GM12878 (cell line): Measurements from ENCODE around the gene MTFMT. TPM values are rescaled to one million over a fixed set of nuclear protein-coding genes. Genes with fewer than 3 reads are reported as not detected.

Experiments used
- ATAC-seq: fragments of 200-7000 bp; cut with Tn5 transposase; 3 replicates; pipeline ENCODE4 v1.9.1; 2020; ENCODE audit warnings: mild to moderate bottlenecking, moderate library complexity
- BruUV-seq: library from RNA; stranded (reverse); fragments of 400-500 nt; replicated peaks from 2 replicates; lab custom pipeline; 2021; lab: Mats Ljungman, UMichigan
- CTCF ChIA-PET: fragments of 300-600 bp; sonication (Branson Sonifier 250); formaldehyde crosslinking; extraction: SDS; loops from one replicate; lab custom pipeline; 2021; ENCODE audit warnings: inconsistent platforms; lab: Yijun Ruan, JAX
- POLR2A ChIA-PET: fragments of 350-600 bp; formaldehyde crosslinking; extraction: SDS; loops from one replicate; lab custom pipeline; 2021; ENCODE audit warnings: inconsistent platforms; lab: Charles Lee
- RAD21 ChIA-PET: fragments of 300-600 bp; sonication (Branson Sonifier 250); formaldehyde crosslinking; loops from one replicate; lab custom pipeline; 2023; ENCODE audit warnings: antibody characterized with exemption; ENCODE audit not compliant: unreplicated experiment; lab: Charles Lee
- SMC1A ChIA-PET: fragments of 300-600 bp; sonication (Branson Sonifier 250); formaldehyde crosslinking; loops from one replicate; lab custom pipeline; 2023; ENCODE audit not compliant: unreplicated experiment, uncharacterized antibody; lab: Charles Lee
- DNase-seq: peaks from one replicate; pipeline ENCODE4 v3.0.0-alpha.2; 2011; ENCODE audit warnings: low read depth, low spot score
- FAIRE-seq: peaks from 3 replicates; lab custom pipeline; 2011; peaks lifted over from hg19 to GRCh38; lab: Jason Lieb, UNC
- H2AFZ ChIP-seq: 2 replicates; pipeline ENCODE4 v1.6.0; 2011; ENCODE audit warnings: low read depth, low read length, control low read depth; ENCODE audit not compliant: control insufficient read depth
- H3K27ac ChIP-seq: 2 replicates; pipeline ENCODE4 v1.5.1; 2011; ENCODE audit warnings: control low read depth; ENCODE audit not compliant: control insufficient read depth, insufficient read depth
- H3K27me3 ChIP-seq, 2 experiments: replicated peaks in 1 of 2; 2 replicates each; pipeline versions ENCODE4 v1.6.0 to v1.6.1; 2011; ENCODE audit warnings: low read length in 1 of 2; ENCODE audit not compliant: control insufficient read depth in 2 of 2, insufficient read depth in 2 of 2
- H3K36me3 ChIP-seq, 2 experiments: 2 replicates each; pipeline ENCODE4 v1.5.1; 2011; ENCODE audit warnings: low read length in 1 of 2; ENCODE audit not compliant: control insufficient read depth in 2 of 2, insufficient read depth in 2 of 2
- H3K4me1 ChIP-seq: 2 replicates; pipeline ENCODE4 v1.6.1; 2011; ENCODE audit warnings: mild to moderate bottlenecking, low read length, moderate library complexity, mixed read lengths; ENCODE audit not compliant: control insufficient read depth, insufficient read depth
- H3K4me2 ChIP-seq: 2 replicates; pipeline ENCODE4 v1.6.0; 2011; ENCODE audit warnings: control low read depth; ENCODE audit not compliant: control insufficient read depth, insufficient read depth
- H3K4me3 ChIP-seq: fragments of 200-600 bp; sonication (generic); 2 replicates; pipeline ENCODE4 v1.5.1; 2016
- H3K79me2 ChIP-seq: 2 replicates; pipeline ENCODE4 v1.6.0; 2011; ENCODE audit warnings: low read length; ENCODE audit not compliant: control insufficient read depth, insufficient read depth
- H3K9ac ChIP-seq: 2 replicates; pipeline ENCODE4 v1.8.0; 2011; ENCODE audit warnings: low read length, control low read depth, mixed read lengths; ENCODE audit not compliant: control insufficient read depth, insufficient read depth
- H3K9me3 ChIP-seq: replicated peaks from 3 replicates; pipeline ENCODE4 v1.5.1; 2011; ENCODE audit warnings: mild to moderate bottlenecking, low read length; ENCODE audit not compliant: control insufficient read depth, insufficient read depth
- H4K20me1 ChIP-seq: 2 replicates; pipeline ENCODE4 v1.6.0; 2011; ENCODE audit not compliant: control insufficient read depth, insufficient read depth
- ATF7 ChIP-seq: fragments of 450-650 bp; IDR thresholded peaks from 2 replicates; pipeline ENCODE4 v1.6.1; 2016; ENCODE audit warnings: low read depth, mild to moderate bottlenecking
- CHD2 ChIP-seq: IDR thresholded peaks from 2 replicates; pipeline ENCODE4 v1.6.1; 2011; ENCODE audit warnings: low read depth, low read length, improper control_type of control experiment, borderline replicate concordance
- HCFC1 ChIP-seq: fragments of 150-350 bp; IDR thresholded peaks from 2 replicates; pipeline ENCODE4 v1.6.1; 2014; ENCODE audit warnings: low read length
- POLR2A ChIP-seq: IDR thresholded peaks from 2 replicates; pipeline ENCODE4 v1.6.1; 2011; ENCODE audit warnings: low read depth, mild to moderate bottlenecking, low read length
- RUNX3 ChIP-seq: IDR thresholded peaks from 2 replicates; pipeline ENCODE4 v1.6.1; 2012; ENCODE audit warnings: low read length, inconsistent platforms
- ZNF217 ChIP-seq: fragments of 450-650 bp; IDR thresholded peaks from 2 replicates; pipeline ENCODE4 v1.6.1; 2017; ENCODE audit warnings: antibody characterized with exemption, mild to moderate bottlenecking
- WGBS: methylation state at CpG from one replicate; pipeline ENCODE4 v1.1.6; 2016; ENCODE audit warnings: low lambda C conversion rate; ENCODE audit not compliant: insufficient replicate concordance, insufficient coverage; ENCODE audit errors: missing lambda C conversion rate; 5-methylcytosine and 5-hydroxymethylcytosine counted together
- in situ Hi-C: fragments of 300-500 bp; cut with MboI; formaldehyde crosslinking; loops from 9 replicates; pipeline ENCODE4 v1.14.3; 2018; ENCODE audit warnings: mixed read lengths
- intact Hi-C: fragments of 100-400 bp; cut with micrococcal nuclease; formaldehyde crosslinking; loops from one replicate; pipeline ENCODE4 v1.14.2; 2022; ENCODE audit not compliant: unreplicated experiment
- polyA plus RNA-seq, 11 experiments: library from polyadenylated mRNA; depleted of rRNA in 4 of 11; unstranded in 6 of 11; stranded (reverse) in 5 of 11; fragments of >200 nt; fragmentation: Nextera tagmentation in 4 of 11; fragmentation: Illumina TruSeq in 1 of 11; extraction: Ambion mirVana in 4 of 11; extraction: Trizol in 1 of 11; gene quantifications; 1 replicate in 1 of 11; 2 replicates in 10 of 11; pipeline versions ENCODE4 v1.2.1 to v1.2.3, GENCODE V29; 2011 to 2016; ENCODE audit warnings: inconsistent platforms in 2 of 11, missing spikeins in 2 of 11, low read depth in 1 of 11
- total RNA-seq, 4 experiments: library from RNA; depleted of rRNA in 3 of 4; stranded (reverse); fragments of >200 nt in 3 of 4; fragmentation: Illumina TruSeq in 1 of 4; extraction: Trizol in 1 of 4; gene quantifications; 2 replicates each; pipeline versions ENCODE4 v1.2.1 to v1.2.3, GENCODE V29; 2013 to 2021
- TF ChIP-seq, protein P1 (sequence below): fragments of 450-650 bp; IDR thresholded peaks from 2 replicates; pipeline ENCODE4 v1.6.1; 2014; ENCODE audit warnings: mild to moderate bottlenecking
- TF ChIP-seq, protein P2 (sequence below): fragments of 450-650 bp; IDR thresholded peaks from 2 replicates; pipeline ENCODE4 v1.6.1; 2016; ENCODE audit warnings: mild to moderate bottlenecking
- TF ChIP-seq, protein P3 (sequence below): IDR thresholded peaks from 2 replicates; pipeline ENCODE4 v1.6.1; 2011; ENCODE audit warnings: borderline replicate concordance, low read depth, mild to moderate bottlenecking, moderate library complexity, low read length; ENCODE audit not compliant: insufficient read depth, poor library complexity, severe bottlenecking

MTFMT gene
- total and polyA plus RNA-seq, 10 of the 15 experiments (the other 5 are each of a cell fraction or from before 2014, with no cell fraction given): 1.7 to 29.8 (median 17.4) TPM

DNA sequence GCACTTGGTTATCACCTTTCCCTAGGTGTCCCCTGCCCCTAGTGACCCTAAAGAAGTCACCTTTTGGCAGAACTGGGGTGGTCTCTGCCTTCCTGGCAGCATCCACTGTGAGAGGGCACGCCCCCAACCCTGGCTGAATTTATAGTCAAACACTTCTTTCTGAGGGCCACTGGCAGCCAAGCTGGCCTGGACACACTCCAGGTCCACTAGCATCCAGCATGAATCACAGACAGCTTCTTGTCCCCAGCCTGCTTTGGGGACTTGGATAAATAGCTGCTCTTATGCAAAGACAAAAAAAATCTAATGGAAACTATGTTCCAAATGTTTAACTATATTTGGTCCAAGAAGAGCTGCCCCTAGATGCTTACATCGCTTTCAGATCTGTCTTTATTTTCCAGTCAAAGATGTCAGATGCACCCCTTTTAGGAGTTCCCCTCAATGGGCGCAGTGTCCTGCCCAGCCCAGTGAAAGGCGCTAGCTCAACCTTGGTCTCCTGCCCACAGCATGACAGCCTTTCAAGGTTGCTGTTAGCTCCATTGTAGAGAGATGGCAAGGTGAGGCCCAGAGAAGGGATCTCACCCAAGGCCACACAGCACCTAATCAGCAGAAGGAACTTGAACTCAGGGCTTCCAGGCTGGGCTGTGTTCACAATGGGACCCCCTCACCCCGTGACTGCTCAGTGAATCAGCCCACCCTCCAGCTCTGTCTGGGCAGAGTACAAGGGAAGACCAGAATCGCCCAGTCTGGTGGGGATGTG, 31.4 kb upstream of the MTFMT start (continued):
- TF ChIP-seq, protein P1, sequence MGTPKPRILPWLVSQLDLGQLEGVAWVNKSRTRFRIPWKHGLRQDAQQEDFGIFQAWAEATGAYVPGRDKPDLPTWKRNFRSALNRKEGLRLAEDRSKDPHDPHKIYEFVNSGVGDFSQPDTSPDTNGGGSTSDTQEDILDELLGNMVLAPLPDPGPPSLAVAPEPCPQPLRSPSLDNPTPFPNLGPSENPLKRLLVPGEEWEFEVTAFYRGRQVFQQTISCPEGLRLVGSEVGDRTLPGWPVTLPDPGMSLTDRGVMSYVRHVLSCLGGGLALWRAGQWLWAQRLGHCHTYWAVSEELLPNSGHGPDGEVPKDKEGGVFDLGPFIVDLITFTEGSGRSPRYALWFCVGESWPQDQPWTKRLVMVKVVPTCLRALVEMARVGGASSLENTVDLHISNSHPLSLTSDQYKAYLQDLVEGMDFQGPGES: no peak
- TF ChIP-seq ATF7: no peak
- TF ChIP-seq, all 136 proteins: peak for 0

DNA sequence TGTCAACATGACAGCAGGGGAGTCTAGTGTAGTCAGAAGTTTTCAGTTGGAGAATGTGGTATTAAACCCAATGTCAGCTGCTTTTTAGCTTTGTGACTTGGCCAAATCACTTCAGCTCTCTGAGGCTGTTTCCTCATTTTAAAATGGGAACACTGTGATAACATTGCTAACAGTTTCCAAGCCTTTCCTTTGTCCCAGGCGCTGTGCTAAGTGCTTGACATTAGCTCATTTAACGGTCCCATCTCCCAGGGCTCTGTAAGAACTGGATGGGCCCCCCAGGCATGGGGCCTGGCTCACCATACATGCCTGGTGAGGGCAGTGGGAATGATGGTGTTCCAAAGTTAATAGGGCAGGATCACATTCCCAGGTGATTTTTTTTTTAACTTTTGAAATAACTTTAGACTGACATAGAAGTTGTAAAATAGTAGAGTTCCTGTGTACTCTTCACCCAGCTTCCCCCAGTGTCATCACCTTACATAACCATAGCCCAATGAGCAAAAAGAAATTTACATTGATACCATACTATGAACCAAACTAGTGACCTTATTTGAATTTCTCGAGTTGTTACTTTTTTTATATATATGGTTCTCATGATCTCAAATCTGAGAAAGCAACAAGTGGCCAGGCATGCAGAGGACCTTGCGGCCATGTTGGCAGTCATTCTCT, 30.6 kb upstream of the MTFMT start:
- WGBS: 41% methylated on average over 4 of the region's 4 CpGs
- Histone ChIP-seq H3K79me2 (no peaks in the 10 kb centered on the region), H3K4me2 (no peak overlapping the region), H3K27me3 (no peaks in the 10 kb centered on the region; a peak in 1 of 4 replicates), H4K20me1 (no peaks in the 10 kb centered on the region), H3K9ac (no peak overlapping the region), H3K27ac (no peak overlapping the region), H2AFZ (no peak overlapping the region), H3K9me3 (no peaks in the 10 kb centered on the region), H3K4me3 (no peak overlapping the region), H3K4me1 (no peaks in the 10 kb centered on the region), H3K36me3 (no peaks in the 10 kb centered on the region)
- RAD21 ChIA-PET: no interaction called here
- BruUV-seq: no TSS peak
- TF ChIP-seq HCFC1 (no peak), CHD2 (no peak), POLR2A (no peak), RUNX3 (no peak), ZNF217 (no peak)
- TF ChIP-seq, protein P2, sequence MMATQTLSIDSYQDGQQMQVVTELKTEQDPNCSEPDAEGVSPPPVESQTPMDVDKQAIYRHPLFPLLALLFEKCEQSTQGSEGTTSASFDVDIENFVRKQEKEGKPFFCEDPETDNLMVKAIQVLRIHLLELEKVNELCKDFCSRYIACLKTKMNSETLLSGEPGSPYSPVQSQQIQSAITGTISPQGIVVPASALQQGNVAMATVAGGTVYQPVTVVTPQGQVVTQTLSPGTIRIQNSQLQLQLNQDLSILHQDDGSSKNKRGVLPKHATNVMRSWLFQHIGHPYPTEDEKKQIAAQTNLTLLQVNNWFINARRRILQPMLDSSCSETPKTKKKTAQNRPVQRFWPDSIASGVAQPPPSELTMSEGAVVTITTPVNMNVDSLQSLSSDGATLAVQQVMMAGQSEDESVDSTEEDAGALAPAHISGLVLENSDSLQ: no peak
- TF ChIP-seq, protein P3, sequence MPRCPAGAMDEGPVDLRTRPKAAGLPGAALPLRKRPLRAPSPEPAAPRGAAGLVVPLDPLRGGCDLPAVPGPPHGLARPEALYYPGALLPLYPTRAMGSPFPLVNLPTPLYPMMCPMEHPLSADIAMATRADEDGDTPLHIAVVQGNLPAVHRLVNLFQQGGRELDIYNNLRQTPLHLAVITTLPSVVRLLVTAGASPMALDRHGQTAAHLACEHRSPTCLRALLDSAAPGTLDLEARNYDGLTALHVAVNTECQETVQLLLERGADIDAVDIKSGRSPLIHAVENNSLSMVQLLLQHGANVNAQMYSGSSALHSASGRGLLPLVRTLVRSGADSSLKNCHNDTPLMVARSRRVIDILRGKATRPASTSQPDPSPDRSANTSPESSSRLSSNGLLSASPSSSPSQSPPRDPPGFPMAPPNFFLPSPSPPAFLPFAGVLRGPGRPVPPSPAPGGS: no peak
- CTCF ChIA-PET: interaction anchor here (1.4 to 3.6 kb wide), 2 partner anchors 26 to 41 kb away, joined by 4 to 12 read pairs; no protein-coding TSS in a partner anchor
- in situ Hi-C loops: no loop called here
- SMC1A ChIA-PET: interaction anchor here (1.0 to 2.0 kb wide), 2 partner anchors 10 to 23 kb away, joined by 3 to 5 read pairs; no protein-coding TSS in a partner anchor
- ATAC-seq: no peak
- POLR2A ChIA-PET: interaction anchor here (1.7 kb wide), 1 partner anchor 9 kb away, joined by 5 read pairs; no protein-coding TSS in a partner anchor
- intact Hi-C loops: no loop called here
- no peak for FAIRE-seq
- no peak for DNase-seq
